GM19397 (cell line): Measurements from ENCODE around the gene CGB5.
"Not testable (repeated sequence)": the region's sequence is repeated elsewhere in the genome, so short reads cannot be mapped to it uniquely, and the experiment has no call there.

ENCODE experiments used
- ATAC-seq: cut with Tn5 transposase; IDR thresholded peaks from one replicate; pipeline ENCODE4 v1.9.1; 2021; ENCODE audit warnings: mild to moderate bottlenecking, moderate library complexity; ENCODE audit not compliant: unreplicated experiment

CGB5 gene

DNA sequence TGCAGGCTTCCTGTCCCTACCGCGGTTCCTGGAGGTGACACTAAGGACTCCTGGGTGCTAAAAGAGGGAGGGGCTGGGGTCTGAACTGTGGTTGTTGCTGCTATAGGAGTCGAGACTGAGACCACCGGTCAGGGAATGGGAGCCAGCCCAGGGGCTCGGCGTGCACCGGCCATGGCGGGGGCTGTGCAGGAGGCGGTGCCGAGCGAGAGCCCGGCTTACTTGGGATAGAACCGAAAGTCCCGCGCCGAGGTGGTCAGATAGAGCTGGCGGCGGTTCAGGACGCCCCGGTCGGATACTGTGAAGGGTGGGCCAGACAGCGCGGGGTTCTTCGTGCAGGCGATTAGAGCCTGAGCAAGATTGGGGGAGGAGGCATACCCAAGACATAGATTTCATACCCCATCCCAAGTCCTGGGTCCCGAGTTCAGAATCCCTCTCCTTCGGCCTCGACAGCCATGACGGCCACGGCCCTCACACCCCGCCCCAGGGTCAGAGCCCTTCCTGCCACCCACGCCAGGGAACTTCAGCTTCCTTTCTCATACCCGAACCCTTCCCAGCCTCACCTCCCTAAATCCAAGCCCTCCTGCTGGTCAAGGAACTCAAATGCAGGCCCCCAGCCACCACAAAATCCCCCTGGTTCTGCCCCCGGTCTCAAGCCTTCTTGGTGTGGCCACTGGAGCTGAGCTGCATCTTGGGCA, 13.4 kb downstream of the CGB5 start:
- not testable (repeated sequence) for ATAC-seq

DNA sequence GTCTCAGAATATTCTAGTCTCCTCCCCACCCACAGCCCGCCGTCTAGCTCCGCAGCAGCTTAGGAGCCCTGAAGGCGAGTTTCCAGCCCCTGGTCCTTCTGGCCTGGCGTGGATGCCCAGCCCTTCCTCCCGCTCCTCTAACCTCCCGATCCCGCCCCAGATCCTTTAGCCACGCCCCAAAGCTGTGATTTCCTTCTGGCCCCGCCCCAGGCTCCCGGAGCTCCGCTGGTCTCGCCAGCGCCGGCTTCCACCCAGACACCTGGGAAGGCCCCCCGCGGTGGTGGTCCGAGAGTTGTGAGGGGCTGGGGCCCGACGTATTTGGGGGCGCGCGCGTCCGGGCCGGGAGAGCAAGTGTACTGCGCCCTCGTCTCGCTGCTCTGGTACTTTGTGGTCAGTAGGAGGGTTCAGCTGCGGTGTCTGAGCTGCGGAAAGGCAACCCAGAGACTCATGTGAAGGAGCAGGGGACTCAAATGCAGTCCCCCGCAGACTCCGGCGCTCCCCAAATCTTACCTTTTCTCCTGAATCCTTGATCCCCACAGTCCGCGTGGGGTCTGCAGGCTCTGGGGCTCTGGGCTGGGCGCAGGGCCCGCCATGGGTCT, 14.1 kb downstream of the CGB5 start, which contains the start of gene CGB7:
CGB7 (minus strand) TSS at position 114 of the 599 bp plus-strand sequence. CDS start 2,374 bp downstream, outside the sequence.
- no peak for ATAC-seq

DNA sequence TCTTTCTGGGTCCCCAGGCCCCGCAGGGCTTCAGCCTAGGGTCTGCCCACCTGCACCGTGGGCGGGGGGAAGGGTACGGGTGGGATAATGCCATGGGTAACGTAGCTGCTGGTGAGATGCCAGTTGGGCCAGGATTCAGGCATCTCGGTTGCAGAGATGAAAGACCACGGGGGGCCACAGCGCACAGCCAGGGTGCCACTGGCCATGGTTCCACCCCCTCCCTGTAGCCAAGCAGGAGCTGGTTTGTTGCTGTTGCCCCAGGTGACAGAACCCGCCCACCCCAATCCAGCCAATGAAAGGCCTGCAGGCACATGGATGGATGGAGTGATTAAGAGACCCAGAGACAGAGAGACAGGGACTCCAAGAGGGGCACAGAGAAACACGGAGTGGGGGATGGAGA, 14.9 kb downstream of the CGB5 start:
- no peak for ATAC-seq

DNA sequence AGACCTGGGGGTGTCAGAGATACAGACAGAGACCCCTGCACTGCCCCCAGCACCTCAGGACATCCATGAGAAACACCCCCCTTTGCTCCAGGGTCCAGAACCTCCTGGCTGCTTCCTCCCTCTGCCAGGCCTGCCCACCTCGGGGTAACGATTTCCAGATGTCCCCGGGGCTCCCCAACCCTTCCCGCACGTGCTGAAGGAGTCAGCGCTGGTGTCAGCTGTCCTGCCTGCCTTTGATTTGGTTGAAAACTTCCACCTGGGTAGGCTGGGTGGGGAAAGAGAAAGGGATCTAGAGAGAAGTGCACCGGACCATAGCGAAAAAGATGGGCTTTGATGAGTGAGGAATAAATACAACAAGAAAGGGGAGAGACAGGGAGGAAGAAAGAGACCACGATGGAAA, 15.4 kb downstream of the CGB5 start:
- ATAC-seq: no peak

DNA sequence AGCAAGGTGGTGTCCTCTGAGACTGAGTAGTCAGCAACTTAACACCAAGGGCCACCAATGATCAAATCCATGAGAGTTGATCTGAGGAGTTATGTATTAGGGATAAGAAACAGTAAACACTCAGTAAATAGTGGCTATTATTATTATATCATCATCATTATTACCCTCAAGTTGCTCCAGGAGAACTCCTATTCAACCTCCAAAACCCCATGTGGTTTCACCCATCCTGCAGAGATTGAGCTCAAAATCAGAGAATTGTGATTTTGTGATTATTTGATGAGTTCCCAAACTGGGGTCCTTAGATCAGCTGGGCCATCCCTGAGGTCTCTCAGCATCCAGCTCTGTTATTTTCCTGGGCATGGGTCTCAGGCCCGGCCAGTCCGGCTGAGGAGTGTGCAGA, 17.4 kb downstream of the CGB5 start:
- ATAC-seq: no peak

DNA sequence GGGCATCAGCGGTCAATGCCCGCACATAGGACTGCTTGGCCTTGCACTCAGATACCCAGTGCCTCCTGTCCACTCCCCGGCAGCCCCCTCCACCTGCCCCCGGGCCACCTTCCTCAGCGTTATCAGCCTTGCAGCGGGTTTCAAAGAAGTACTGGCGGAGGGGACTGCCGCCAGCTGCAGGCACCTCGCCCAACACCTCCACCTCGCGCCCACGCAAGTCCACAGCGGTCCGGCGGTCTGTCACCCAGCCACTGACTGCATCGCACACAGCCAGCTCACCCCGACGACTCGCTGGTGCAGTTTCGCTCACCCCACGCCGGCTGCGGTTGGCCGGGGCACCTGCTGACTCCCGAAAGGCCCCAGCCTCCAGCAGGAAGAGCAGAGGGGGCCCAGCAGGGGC, 17.8 kb downstream of the CGB5 start:
- no peak for ATAC-seq

DNA sequence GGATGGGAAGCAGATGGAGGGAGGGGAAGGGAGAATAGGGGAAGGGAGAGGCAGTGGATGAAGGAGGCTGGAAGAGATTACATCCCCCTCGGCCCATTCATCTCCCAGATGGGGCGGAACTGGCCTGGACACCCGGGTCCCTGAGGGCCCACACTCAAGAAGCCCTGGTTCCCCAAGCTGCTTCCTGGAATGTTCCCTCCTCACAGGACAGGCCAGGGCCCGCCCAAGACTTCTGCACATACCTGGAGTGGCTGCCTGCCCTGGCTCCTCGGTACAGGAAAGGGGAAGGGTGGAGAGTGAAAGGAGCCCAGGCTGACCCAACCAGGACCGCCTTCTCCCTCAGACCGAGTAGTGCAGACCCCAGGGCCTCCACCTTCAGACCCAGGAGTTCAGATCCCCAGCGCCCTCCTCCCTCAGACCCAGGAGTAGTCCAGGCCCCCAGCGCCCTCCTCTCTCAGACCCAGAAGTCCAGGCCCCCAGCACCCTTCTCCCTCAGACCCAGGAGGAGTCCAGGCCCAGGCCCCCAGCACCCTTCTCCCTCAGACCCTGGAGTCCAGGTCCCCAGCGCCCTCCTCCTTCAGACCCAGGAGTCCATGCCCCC, 20.5 kb downstream of the CGB5 start:
- no peak for ATAC-seq

DNA sequence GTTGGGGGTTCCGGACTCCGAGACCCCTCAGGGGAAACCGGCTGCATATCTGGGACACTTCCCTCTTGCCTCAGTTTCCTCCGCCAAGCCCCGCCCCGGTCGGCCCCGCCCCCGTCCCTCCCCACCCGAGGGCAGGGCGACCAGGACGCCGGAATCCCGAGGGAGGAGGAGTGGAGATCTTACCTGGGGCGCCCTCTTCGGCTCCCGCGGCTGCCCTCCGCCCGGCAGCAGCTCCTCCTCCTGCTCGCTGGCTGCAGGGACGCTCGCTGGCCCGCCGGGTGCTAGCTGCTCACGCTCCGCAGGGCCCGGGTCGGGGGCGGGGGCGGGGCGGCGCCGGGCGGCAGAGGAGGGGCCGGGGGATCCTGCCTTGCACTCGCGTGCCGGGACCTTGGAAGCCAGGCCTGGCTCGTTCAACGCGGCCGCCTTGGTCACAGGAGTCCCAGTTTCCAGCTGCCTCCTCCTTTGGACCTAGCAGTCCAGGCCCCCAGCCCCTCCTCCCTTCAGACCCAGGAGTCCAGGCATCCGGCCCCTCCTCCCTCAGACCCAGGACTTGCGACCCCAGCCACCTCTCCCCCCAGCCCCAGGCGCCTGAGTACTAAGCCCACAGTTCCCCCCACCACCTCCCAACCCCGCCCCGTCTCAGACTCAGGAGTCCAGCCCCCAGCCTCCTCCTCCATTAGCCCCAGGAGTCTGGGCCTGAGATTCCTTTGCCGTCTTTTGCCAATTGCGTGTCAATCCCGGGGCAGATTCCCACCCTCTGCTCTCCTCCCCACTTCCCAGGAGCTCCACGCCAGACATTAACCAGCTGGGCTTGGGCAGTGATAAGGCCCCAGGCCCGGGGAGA, 21.3 kb downstream of the CGB5 start, which contains the start of gene NTF4:
NTF4 (minus strand) TSS at position 51 of the 844 bp plus-strand sequence. CDS start 2,821 bp downstream, outside the sequence.
- ATAC-seq: no peak

DNA sequence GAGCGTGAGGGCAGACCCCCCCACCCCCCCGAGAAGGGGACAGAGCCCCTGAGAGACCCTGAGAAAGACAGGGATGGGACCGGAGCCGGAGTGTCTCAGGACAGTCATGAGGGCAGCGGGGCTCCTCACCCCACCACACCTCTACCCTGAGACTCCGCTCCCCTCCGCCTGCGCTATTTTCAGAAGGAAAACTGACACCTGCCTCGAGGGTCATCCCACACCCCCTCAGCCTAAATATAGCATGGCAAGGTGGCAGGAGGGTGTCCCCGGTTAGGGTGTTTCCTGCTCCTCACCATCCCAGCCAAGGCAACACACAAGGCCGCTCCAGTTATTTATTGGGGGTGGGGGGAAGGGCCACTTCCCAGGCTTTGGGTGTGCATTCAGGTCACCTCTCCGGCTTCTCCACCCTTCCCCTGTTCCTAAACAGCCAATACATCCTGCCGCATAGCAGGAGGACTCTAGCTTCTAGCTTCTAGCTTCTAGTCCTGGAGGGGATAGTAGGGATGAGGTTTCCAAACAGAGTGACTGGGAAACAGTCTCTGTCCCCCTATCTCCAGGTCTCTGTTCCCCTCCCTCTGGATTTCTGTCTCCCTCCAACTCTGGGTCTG, 22.4 kb downstream of the CGB5 start:
- no peak for ATAC-seq

DNA sequence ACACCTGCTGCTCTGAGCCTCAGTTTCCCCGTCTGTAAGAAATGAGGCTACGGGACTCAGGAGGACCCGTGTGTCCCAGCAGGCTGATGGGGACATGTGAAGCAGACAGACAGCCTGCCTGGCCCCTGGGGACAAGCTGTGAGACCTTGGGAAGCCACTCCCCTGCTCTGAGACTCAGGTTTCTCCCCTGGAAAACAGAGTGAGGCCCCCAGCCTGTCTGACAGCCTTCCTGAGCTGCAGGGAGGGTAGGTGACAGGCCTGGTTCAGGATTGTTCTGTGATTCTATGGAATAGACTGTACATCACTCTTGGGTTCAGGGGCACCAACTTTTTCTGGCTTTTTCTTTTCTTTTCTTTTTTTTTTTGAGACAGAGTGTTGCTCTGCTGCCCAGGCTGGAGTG, 23.9 kb downstream of the CGB5 start:
- ATAC-seq: no peak

DNA sequence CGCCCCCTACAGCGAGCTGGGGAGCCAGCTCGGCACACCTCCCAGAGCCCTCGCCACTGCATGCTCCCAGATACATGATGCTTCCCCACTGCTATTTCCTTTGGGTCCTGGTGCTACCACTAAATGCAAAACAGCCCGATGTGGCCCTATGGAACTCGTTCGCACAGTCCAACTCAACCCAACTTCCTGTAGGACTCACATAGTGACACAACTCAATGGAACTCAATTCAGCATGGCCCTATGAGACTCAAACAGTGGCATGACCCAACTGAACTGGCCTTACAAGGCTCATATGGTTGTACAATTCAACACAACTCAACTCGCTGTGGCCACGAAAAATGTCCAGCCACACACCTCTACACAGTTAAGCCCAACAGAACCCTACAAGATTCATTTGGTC, 25.4 kb downstream of the CGB5 start:
- no peak for ATAC-seq

DNA sequence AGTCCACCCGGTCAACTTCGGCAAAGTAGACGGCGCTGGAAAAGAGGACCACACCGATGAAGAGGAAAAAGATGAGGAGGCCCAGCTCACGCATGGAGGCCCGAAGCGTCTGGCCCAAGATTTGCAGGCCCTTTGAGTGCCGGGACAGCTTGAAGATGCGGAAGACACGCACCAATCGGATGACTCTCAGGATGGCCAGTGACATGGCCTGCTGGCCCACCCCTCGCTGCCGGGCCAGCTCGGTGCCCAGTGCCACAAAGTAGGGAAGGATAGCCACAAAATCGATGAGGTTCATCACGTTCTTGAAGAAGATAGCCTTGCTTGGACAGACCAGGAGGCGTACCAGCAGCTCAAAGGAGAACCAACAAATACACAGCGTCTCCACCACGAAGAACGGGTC, 26.8 kb downstream of the CGB5 start:
- no peak for ATAC-seq

DNA sequence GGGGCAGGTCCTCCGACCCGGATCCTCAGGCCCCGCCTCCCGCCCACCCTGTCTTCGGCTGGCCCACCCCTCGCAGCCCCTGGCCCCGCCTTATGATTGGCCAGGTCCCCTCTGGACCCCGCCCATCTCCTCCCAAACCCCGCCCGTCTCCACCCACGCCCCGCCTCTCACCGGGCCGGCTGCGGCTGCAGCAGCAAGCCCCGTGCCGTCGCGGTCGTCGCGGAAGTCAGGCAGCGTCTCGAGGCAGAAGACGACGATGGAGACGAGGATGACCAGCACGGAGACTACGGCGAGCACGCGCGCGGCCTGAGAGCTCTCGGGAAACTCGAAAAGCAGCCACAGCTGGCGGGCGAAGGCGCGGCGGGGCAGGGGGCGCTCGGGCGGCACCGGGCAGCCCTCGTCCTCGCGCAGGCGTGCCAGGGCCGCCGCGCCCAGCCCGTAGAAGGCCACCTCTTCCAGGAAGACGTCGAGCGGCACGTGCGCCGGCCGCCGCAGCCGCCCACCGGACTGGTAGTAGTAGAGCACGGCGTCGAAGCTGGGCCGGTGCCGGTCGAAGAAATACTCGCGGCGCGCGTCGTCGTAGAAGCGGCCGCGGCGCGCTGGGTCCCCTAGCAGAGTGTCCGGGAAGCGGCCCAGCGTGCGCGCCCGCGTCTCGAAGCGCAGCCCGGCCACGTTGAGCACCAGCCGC, 28.4 kb downstream of the CGB5 start:
- no peak for ATAC-seq

DNA sequence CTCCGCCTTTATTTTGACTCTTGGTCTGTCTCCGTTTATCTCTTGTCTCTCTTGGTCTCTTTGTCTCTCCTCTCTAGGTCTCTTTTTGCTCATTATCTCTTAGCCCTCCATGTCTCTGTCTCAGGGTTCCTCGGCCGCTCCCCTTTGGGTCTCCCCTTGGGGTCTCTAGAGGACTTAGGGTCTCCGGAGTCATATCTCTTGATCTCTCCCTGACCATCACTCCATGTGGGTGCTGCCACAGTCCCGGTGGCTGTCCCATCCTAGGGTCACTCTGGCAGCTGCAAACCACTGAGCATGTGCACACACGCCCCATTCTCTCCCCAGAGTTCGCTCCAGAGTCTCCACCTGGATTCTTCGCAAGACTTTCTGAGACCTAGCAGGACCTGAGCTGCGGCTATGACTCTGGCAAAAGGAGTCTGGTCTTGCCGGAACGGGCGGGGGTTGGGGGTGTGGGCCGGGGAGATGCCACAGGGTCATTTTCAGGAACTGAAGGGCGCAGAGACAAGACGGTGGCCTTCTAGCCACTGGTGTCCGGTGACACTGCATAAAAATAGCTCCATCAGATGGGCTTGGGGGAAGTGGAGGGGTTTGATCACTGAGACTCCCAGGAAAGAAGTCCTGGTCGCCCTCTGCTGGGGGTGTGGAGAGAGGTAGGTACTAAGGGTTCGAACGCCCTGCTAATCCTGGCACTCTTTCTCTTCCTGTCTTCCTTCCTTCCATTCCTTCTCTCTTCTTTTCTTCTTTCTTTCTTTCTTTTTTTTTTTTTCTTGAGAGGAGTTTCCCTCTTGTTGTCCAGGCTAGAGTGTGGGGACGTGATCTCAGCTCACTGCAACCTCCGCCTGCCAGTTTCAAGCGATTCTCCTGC, 30.1 kb downstream of the CGB5 start:
- ATAC-seq: no peak

DNA sequence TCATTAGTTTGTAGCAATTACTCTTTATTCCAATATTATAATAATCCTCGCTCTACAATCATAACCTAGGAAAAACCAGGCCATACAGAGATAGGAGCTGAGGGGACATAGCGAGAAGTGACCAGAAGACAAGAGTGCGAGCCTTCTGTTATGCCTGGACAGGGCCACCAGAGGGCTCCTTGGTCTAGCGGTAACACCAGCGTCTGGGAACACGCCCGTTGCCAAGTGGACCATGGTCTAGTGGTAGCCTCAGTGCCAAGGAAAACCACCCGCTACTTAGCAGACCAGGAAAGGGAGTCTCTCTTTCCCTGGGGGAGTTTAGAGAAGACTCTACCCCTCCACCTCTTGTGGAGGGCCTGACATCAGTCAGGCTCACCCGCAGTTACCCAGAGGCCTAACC, 31.2 kb downstream of the CGB5 start:
- not testable (repeated sequence) for ATAC-seq

DNA sequence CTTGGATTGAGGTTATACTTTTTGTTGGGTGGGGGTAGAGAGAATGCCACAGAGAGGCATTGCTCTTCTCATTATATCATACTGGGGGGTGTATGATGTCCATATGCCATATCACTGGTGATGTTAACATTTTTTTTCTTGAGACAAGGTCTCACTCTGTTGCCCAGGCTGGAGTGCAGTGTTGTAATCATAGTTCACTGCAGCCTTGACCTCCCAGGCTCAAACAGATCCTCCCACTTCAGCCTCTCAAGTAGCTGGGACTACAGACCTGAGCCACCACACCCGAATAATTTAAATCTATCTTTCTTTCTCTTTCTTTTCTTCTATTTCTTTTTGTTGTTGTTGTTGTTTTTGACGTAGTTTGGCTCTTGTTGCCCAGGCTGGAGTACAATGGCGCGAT, 36.7 kb downstream of the CGB5 start:
- no peak for ATAC-seq

DNA sequence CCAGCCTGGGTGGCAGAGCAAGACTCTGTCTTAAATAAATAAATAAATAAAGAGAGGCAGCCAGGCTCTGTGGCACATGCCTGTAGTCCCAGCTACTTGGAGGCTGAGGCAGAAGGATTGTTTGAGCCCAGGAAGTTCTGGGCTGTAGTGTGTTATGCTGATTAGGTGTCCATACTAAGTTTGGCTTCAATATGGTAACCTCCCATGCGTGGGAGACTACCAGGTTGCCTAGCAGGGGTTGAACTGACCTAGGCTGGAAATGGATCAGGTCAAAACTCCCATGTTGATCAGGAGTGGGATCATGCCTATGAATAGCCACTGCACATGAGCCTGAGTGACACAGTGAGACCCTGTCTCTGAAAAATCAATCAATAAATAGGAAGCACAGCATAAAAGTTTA, 37.6 kb downstream of the CGB5 start:
- no peak for ATAC-seq

DNA sequence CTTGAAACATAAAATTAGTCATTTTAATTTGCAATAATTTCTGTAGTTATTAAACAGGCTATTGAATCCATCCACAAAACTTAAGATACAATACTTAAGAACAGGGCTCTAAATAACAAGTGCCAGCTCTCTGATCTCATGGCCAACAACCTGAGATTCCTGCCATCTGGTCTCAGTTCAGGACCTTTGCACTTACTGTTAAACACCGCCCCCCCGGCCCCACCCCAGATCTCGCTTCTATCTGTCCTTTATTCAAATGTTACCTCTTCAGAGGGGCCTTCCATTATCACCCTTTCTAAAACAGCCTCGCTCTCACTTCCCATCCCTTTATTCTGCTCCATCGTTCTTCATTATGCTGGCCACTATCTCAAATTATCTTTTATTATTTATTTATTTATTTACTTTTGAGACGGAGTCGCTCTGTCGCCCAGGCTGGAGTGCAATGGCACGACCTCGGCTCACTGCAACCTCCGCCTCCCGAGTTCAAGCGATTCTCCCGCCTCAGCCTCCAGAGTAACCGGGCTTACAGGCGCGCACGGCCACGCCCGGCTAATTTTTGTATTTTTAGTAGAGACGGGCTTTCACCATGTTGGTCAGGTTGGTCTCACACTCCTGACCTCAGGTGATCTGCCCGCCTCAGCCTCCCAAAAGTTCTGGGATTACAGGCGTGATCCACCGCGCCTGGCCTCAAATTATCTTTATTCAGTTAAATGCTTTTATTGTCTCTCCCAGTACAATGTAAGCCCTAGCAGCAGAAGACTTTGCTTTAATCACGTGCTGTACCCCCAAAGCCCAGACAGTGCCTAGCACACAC, 40.8 kb downstream of the CGB5 start:
- no peak for ATAC-seq
